Erythroblast (primary cell): ENCODE measurements around the gene RXRG.

ENCODE experiments used
- GATA1 ChIP-seq: IDR thresholded peaks from 2 replicates; pipeline ENCODE4 v1.6.1; 2011; ENCODE audit warnings: low read depth, mild to moderate bottlenecking, control low read depth, low read length, moderate library complexity
- POLR2A ChIP-seq: IDR thresholded peaks from 2 replicates; pipeline ENCODE4 v1.6.1; 2011; ENCODE audit warnings: mild to moderate bottlenecking, low read length

- TF ChIP-seq POLR2A (no peak), GATA1 (no peak)
Observed at GRCh38 chr1:165387505-165387904, 57.4 kb downstream of the RXRG start.
